ENCODE data around the gene TEKTIP1. TPM values are rescaled to one million over a fixed set of nuclear protein-coding genes. Genes with fewer than 3 reads are reported as not detected.
A peak's percentile ranks its signal among the peaks of the same experiment; 100 is the strongest.

Gene TEKTIP1
- total RNA-seq, 2 donors from 2014 or later, result 4.6 to 10.7 TPM

DNA sequence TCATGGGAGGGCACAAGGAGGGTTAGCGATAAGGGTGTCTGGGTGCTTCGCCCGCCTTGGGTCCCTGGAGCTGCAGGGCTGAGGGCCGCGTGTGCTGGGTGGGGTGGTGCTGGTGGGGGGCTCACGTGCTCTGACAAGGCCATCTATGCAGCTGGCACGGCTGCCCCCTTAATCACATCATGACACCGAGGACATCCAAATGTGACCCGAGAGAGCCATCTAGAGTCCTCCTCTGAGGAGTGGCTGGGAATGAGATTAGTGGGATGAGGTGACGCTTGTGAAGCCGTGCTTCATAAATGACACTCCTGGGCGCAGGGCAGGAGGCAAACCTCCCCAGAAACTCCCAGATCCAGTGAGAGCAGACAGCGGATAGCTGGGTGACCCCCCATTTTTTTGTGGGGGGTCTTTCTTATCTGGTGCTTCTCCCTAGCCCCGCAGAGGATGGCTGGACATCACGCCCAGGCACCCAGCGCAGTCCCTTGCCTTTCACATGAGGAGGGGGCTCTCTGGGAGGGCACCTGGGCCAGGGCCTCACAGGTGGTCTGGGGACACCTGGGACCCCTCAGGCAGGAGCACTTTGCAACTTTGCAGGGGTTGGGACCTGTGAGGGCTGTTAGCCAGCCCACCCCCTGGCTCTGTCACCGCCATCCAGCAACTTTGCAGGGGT lies 26.3 kb upstream of the TEKTIP1 start:
- DNase-seq (no peak), ATAC-seq (replicated peaks in 1 of 2) (no peak)
- peaks cover 47% of the 10 kb centered on the region for H3K4me1 Mint-ChIP-seq (ENCODE audit: low read depth)
- peaks cover 1 to 4% of the 10 kb centered on the region in 2 donors for H3K36me3 Mint-ChIP-seq (ENCODE audit: insufficient read depth in 2 of 2)
- H3K27ac Mint-ChIP-seq, result no peak overlapping the region
- H3K4me3 Mint-ChIP-seq, result no peak overlapping the region
- no peaks in the 10 kb centered on the region for H3K9me3 Mint-ChIP-seq
- H3K27me3 Mint-ChIP-seq (ENCODE audit: low read depth), result no peaks in the 10 kb centered on the region

DNA sequence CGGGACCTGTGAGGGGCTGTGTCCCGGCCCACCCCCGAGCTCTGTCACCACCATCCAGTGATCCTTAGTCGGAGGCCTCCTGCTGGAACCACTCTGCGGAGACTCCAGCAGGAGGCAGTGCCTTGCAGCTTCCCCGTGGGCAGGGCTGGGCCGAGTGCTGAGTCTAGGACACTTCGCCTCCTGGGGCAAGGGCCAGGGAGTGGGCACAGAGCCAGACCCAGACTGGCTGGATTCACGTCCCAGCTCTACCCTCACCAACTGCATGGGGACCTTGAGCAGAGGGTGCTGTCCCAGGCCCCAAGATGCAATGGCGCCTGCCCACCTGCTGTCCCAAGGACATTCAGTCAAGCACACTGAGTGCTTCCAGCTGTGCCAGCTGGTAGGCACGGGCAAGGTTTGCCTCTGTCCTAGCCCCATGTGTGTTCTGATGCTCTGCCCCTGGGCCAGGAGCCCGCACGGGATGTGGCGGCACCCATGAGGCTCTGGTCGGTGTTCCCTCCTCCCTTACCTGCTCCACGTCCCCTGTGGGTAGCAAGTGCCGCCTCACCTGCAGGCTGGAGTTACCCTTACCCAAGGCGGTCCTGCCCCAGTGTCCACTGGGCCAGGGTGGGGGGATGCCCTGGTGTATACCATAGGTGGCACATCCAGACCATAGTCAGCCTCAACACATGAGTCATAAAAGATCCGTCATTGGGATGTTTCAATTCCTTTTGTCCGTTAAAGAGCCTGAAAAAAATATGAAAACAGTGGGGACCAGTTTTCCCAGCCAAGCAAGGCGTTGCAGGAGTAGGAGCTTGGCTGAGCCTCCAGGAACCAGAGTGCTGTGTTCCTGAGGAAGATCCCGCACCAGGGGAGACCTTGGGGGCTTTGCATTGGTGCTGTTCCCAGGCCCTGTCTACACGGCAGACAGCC lies 25.5 kb upstream of the TEKTIP1 start:
- Mint-ChIP-seq H3K36me3 (ENCODE audit: insufficient read depth in 2 of 2) (peaks cover 1 to 4% of the 10 kb centered on the region in 2 donors), H3K9me3 (no peaks in the 10 kb centered on the region), H3K4me1 (ENCODE audit: low read depth) (peaks cover 42% of the 10 kb centered on the region), H3K27me3 (ENCODE audit: low read depth) (no peaks in the 10 kb centered on the region), H3K4me3 (no peak overlapping the region), H3K27ac (no peak overlapping the region)
- DNase-seq (no peak), ATAC-seq (replicated peaks in 1 of 2) (no peak)

DNA sequence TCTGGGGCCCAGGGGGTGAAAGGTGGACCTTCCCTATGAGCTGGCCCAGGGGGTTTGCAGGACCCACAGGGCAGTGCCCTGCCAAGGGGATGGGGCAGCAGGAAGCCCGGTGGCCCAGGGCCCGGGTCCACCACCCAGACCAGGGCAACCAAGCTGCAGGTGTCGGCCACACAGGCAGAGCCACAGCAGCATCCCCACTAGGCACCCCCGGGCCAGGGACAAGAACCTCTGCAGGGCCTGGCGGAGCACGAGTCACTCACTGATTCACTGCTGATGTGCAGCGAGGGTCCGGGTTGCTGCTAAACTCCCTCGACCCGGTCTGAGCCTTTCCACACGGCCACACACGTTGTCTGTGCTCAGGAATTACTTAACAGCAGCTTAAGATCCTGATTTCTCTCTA lies 24.0 kb upstream of the TEKTIP1 start:
- no peaks in the 10 kb centered on the region for H3K36me3 Mint-ChIP-seq (ENCODE audit: insufficient read depth in 2 of 2)
- peaks cover 27% of the 10 kb centered on the region for H3K4me1 Mint-ChIP-seq (ENCODE audit: low read depth)
- no peak overlapping the region for H3K27ac Mint-ChIP-seq
- no peaks in the 10 kb centered on the region for H3K27me3 Mint-ChIP-seq (ENCODE audit: low read depth)
- ATAC-seq (replicated peaks in 1 of 2), result no peak
- no peak overlapping the region for H3K4me3 Mint-ChIP-seq
- no peaks in the 10 kb centered on the region for H3K9me3 Mint-ChIP-seq
- no peak for DNase-seq

DNA sequence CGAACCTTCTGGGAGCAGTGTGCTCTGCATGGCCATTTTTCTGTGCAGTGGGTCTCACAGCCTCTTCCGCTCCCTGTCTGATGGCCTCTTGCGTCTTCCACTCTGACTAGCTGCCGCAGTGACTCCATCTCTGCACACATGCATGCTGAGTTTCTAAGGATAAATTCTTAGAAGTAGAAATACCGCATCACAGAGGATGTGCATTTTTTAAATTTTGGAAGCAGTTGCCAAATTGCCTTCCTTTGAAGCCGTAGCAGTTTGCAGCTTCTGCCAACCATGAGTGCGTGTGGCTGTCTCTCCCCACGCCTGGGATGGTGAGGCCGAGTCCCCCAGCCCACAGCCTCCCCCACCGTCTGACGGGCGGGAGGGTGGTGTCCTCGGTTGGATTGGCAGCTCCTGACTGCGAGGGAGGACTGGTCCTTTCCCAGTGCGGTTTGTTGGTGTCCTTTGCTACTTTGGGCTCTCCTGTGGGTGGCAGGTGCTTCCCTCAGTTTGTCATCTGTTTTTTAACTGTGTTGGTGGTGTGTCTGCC lies 23.0 kb upstream of the TEKTIP1 start:
- peaks cover 26% of the 10 kb centered on the region for H3K4me1 Mint-ChIP-seq (ENCODE audit: low read depth)

DNA sequence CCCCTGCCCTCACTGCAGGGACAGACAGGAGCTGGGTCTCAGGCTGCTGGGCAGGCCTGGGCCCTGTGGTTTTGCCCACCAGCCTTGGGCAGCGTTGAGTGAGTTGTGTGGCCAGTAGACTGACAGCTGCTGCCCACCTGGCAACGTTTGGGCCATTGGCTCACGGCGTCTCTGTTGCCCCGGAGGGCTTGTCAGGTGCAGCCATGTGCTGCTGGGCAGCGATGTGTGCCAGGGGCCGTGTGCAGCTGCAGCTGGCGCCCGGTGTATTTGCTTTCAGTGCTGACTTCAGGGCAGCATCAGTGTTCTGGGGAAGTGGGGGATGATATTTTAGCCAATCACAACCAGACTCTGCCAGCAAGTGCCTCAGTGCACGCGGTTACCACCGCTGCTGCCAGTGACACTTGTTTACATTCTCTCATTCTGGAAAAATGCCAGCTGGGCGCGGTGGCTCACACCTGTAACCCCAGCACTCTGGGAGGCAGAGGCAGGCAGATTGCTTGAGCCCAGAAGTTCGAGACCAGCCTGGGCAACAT lies 22.2 kb upstream of the TEKTIP1 start:
- DNase-seq (peak in 1 of 2 donors; percentile 29), ATAC-seq (replicated peaks in 1 of 2) (peak; percentile 36 to 41)
- Mint-ChIP-seq H3K27me3 (ENCODE audit: low read depth) (no peaks in the 10 kb centered on the region), H3K9me3 (no peaks in the 10 kb centered on the region), H3K36me3 (ENCODE audit: insufficient read depth in 2 of 2) (no peaks in the 10 kb centered on the region), H3K4me1 (ENCODE audit: low read depth) (peaks cover 30% of the 10 kb centered on the region), H3K4me3 (no peak overlapping the region), H3K27ac (no peak overlapping the region)

More for the DNA sequence above, 23.0 kb upstream of the TEKTIP1 start:
- DNase-seq (no peak), ATAC-seq (replicated peaks in 1 of 2) (no peak)
- Mint-ChIP-seq H3K27me3 (ENCODE audit: low read depth) (no peaks in the 10 kb centered on the region), H3K27ac (no peak overlapping the region), H3K9me3 (no peaks in the 10 kb centered on the region), H3K36me3 (ENCODE audit: insufficient read depth in 2 of 2) (no peaks in the 10 kb centered on the region), H3K4me3 (no peak overlapping the region)

GRCh38 chr19:3517638-3518037 lies 21.3 kb upstream of the TEKTIP1 start:
- H3K9me3 Mint-ChIP-seq, result no peaks in the 10 kb centered on the region
- no peak for ATAC-seq (replicated peaks in 1 of 2)
- no peak overlapping the region for H3K27ac Mint-ChIP-seq
- no peak overlapping the region for H3K4me3 Mint-ChIP-seq
- peaks cover 0 to 2% of the 10 kb centered on the region in 2 donors for H3K36me3 Mint-ChIP-seq (ENCODE audit: insufficient read depth in 2 of 2)
- H3K4me1 Mint-ChIP-seq (ENCODE audit: low read depth), result peaks cover 30% of the 10 kb centered on the region
- no peak for DNase-seq
- no peaks in the 10 kb centered on the region for H3K27me3 Mint-ChIP-seq (ENCODE audit: low read depth)

GRCh38 chr19:3518255-3518654 lies 20.7 kb upstream of the TEKTIP1 start:
- DNase-seq (no peak), ATAC-seq (replicated peaks in 1 of 2) (no peak)
- Mint-ChIP-seq H3K27me3 (ENCODE audit: low read depth) (no peaks in the 10 kb centered on the region), H3K27ac (no peak overlapping the region), H3K4me3 (no peak overlapping the region), H3K4me1 (ENCODE audit: low read depth) (peaks cover 30% of the 10 kb centered on the region), H3K36me3 (ENCODE audit: insufficient read depth in 2 of 2) (peaks cover 0 to 2% of the 10 kb centered on the region in 2 donors), H3K9me3 (no peaks in the 10 kb centered on the region)

GRCh38 chr19:3518659-3519058 lies 20.3 kb upstream of the TEKTIP1 start:
- Mint-ChIP-seq H3K27me3 (ENCODE audit: low read depth) (no peaks in the 10 kb centered on the region), H3K27ac (no peak overlapping the region), H3K4me3 (no peak overlapping the region), H3K36me3 (ENCODE audit: insufficient read depth in 2 of 2) (peaks cover 0 to 2% of the 10 kb centered on the region in 2 donors), H3K9me3 (no peaks in the 10 kb centered on the region), H3K4me1 (ENCODE audit: low read depth) (peaks cover 28% of the 10 kb centered on the region)
- DNase-seq, result no peak
- no peak for ATAC-seq (replicated peaks in 1 of 2)

GRCh38 chr19:3519126-3519525 lies 19.8 kb upstream of the TEKTIP1 start:
- ATAC-seq (replicated peaks in 1 of 2) (no peak), DNase-seq (no peak)
- Mint-ChIP-seq H3K4me3 (no peak overlapping the region), H3K27ac (no peak overlapping the region), H3K27me3 (ENCODE audit: low read depth) (no peaks in the 10 kb centered on the region), H3K9me3 (no peaks in the 10 kb centered on the region), H3K4me1 (ENCODE audit: low read depth) (peaks cover 26% of the 10 kb centered on the region), H3K36me3 (ENCODE audit: insufficient read depth in 2 of 2) (peaks cover 0 to 2% of the 10 kb centered on the region in 2 donors)

DNA sequence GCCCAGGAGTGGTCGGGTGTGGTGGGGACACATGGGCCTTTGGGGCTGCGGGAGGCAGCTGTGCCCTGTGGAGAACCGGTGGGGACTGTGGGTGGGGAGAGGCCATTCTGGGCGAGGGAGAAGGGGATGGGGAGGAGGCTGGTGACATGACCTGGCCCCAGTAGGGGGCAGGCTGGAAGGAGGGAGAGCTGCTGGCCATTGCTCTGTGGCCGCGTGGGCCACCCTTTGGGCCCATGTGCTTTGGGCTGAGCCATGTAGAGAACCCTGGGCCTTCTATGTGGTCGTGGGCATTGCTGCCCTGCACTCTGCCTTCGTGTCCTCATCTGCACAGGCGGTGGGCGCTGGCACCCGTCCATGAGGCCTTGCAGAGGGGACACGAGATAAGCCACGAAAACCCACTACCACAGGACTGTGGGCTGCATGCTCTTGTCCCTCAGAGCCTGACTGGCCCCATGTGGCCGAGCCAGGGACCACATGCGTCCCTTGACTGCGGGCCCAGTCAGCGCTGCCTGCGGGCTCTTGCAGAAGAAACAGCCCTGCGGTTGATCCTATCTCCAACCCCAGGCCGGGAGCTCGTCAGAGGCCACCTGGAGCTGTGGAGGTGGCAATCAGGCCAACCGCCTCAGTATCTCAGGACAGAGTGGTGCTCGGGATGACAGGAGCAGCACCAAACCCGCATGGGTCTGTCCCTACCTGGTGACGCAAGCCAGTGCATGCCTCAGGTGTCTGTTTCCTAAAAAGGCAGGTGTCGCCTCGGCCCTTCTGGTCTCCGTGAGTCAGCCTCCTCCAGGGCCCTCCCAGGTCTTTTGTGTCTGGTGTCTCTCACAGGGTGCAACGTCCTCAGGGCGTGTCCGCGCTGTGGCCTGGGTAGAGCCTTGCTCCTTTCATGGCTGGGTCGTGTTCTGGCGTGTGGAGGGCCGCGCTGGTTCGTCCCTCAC lies 18.5 kb upstream of the TEKTIP1 start:
- Mint-ChIP-seq H3K36me3 (ENCODE audit: insufficient read depth in 2 of 2) (peaks cover 0 to 2% of the 10 kb centered on the region in 2 donors), H3K27me3 (ENCODE audit: low read depth) (no peaks in the 10 kb centered on the region), H3K4me3 (no peak overlapping the region), H3K27ac (no peak overlapping the region), H3K9me3 (no peaks in the 10 kb centered on the region), H3K4me1 (ENCODE audit: low read depth) (peaks cover 20% of the 10 kb centered on the region)
- no peak for DNase-seq
- ATAC-seq (replicated peaks in 1 of 2), result no peak

DNA sequence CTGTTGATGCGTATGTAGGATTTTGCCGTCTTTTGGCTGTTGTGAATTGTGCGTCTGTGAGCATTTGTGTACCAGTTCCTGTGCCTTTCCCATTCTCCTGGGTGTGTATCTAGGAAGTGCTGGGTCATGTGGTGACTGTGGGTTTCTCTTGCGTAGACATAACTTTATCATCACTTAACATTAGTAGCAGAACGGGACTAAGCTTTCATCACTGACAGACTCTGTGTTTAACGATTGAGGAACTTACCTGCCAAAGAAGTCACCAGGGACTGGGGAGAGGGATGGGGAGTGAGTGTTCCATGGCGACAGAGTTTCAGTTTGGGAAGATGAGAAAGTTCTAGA lies 17.9 kb upstream of the TEKTIP1 start:
- peaks cover 0 to 2% of the 10 kb centered on the region in 2 donors for H3K36me3 Mint-ChIP-seq (ENCODE audit: insufficient read depth in 2 of 2)
- no peak overlapping the region for H3K4me3 Mint-ChIP-seq

More for the DNA sequence above, 17.9 kb upstream of the TEKTIP1 start:
- no peaks in the 10 kb centered on the region for H3K27me3 Mint-ChIP-seq (ENCODE audit: low read depth)
- no peak overlapping the region for H3K27ac Mint-ChIP-seq
- ATAC-seq (replicated peaks in 1 of 2) (no peak), DNase-seq (no peak)
- no peaks in the 10 kb centered on the region for H3K9me3 Mint-ChIP-seq
- peaks cover 16% of the 10 kb centered on the region for H3K4me1 Mint-ChIP-seq (ENCODE audit: low read depth)
